BE2C (cell line): ENCODE data around the gene DNMT3A.

Experiments used
- DNase-seq: peaks from one replicate; pipeline ENCODE4 v3.0.0-alpha.2; 2020
- H3K27me3 ChIP-seq: fragments of 250-450 bp; sonication (Bioruptor Pico); 2 replicates; pipeline ENCODE4 v1.5.1; 2020; ENCODE audit warnings: mild to moderate bottlenecking
- H3K36me3 ChIP-seq: fragments of 250-450 bp; sonication (Bioruptor Pico); 2 replicates; pipeline ENCODE4 v1.5.1; 2020; ENCODE audit warnings: mild to moderate bottlenecking
- H3K4me1 ChIP-seq: fragments of 250-450 bp; sonication (Bioruptor Pico); 2 replicates; pipeline ENCODE4 v1.5.1; 2020
- H3K4me3 ChIP-seq: 2 replicates; pipeline ENCODE4 v1.5.1; 2011; ENCODE audit warnings: low read depth, low read length
- H3K9me3 ChIP-seq: fragments of 250-450 bp; sonication (Bioruptor Pico); 2 replicates; pipeline ENCODE4 v1.5.1; 2020
- CTCF ChIP-seq: IDR thresholded peaks from 2 replicates; pipeline ENCODE4 v1.5.1; 2012; ENCODE audit warnings: mild to moderate bottlenecking, low read depth, low read length

DNMT3A gene

GRCh38 chr2:25379535-25379934 is 37.8 kb upstream of the DNMT3A start:
- Histone ChIP-seq H3K4me1 (peaks cover 4% of the 10 kb centered on the region), H3K4me3 (no peak overlapping the region), H3K36me3 (no peaks in the 10 kb centered on the region), H3K9me3 (no peaks in the 10 kb centered on the region), H3K27me3 (no peaks in the 10 kb centered on the region)
- no peak for TF ChIP-seq CTCF
- no peak for DNase-seq

GRCh38 chr2:25378731-25379490 is 37.2 kb upstream of the DNMT3A start:
- no peak for TF ChIP-seq CTCF

GRCh38 chr2:25377822-25378421 is 36.2 kb upstream of the DNMT3A start:
- H3K9me3 ChIP-seq, result no peaks in the 10 kb centered on the region
- H3K4me1 ChIP-seq, result peaks cover 4% of the 10 kb centered on the region
- no peak for DNase-seq
- no peaks in the 10 kb centered on the region for H3K27me3 ChIP-seq
- no peak overlapping the region for H3K4me3 ChIP-seq
- no peaks in the 10 kb centered on the region for H3K36me3 ChIP-seq
- TF ChIP-seq CTCF, result no peak

More at GRCh38 chr2:25378731-25379490, 37.2 kb upstream of the DNMT3A start:
- Histone ChIP-seq H3K4me3 (no peak overlapping the region), H3K36me3 (no peaks in the 10 kb centered on the region), H3K4me1 (peaks cover 4% of the 10 kb centered on the region), H3K9me3 (no peaks in the 10 kb centered on the region), H3K27me3 (no peaks in the 10 kb centered on the region)
- DNase-seq, result no peak

- peak; percentile 68 for TF ChIP-seq CTCF
- peaks cover 4% of the 10 kb centered on the region for H3K4me1 ChIP-seq
- no peaks in the 10 kb centered on the region for H3K9me3 ChIP-seq
- H3K27me3 ChIP-seq, result no peaks in the 10 kb centered on the region
- no peaks in the 10 kb centered on the region for H3K36me3 ChIP-seq
- peak; percentile 91 for DNase-seq
- peak overlapping the region; percentile 55 for H3K4me3 ChIP-seq
These were observed 35.3 kb upstream of the DNMT3A start for GRCh38 chr2:25376750-25377621.

GRCh38 chr2:25375989-25376545 is 34.3 kb upstream of the DNMT3A start:
- TF ChIP-seq CTCF, result no peak

More at GRCh38 chr2:25375989-25376545, 34.3 kb upstream of the DNMT3A start:
- peaks cover 4% of the 10 kb centered on the region for H3K4me1 ChIP-seq
- no peaks in the 10 kb centered on the region for H3K9me3 ChIP-seq
- H3K27me3 ChIP-seq, result no peaks in the 10 kb centered on the region
- peak overlapping the region; percentile 37 for H3K4me3 ChIP-seq
- no peaks in the 10 kb centered on the region for H3K36me3 ChIP-seq
- no peak for DNase-seq
